Activated CD8-positive, alpha-beta memory T cell treated with anti-CD3 and anti-CD28 coated beads, Interleukin-2, amount 50 U/mL, for 24 hours (primary cell): ENCODE results near the gene CRY1.

Source experiments
- DNase-seq: peaks from one replicate; pipeline ENCODE4 v3.0.0-alpha.2; 2020; ENCODE audit errors: extremely low read depth

The CRY1 gene

DNA sequence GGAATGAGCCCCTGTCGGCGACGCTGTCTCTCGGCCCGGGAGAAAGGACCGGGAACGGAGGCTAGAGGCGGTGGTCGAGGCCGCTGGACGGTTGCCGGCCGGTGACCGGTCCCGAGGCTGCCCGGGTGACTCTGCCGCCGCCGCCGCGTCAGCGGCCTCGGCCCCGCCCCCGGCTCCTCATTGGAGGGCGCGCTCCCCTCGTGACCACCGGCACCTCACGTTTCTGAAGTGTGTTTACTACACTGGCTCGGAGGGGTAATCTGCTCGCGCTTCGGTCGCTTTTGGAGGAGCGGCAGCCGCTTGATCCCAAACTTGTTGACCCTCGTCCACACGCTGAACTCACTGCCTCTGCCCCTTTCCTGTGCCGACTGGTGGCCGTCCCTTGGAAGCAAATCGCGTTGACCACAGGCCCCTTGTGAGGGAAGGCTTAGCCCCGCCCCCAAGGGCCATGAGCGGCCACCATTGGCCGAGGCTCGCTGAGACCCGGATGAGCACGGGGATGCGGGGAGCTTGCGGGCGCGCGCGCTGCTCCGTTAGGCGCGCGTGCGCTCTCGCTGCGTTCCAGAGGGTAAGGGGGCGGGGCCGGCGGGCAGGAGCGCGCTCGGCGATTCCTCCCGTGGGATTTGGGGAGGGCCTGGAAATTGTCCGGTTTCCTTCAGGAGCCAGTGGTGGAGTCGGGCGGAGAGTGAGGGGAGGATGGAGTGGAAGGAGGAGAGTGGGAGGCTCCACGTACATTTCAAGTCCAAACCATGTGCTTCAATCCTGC, at the start of gene CRY1:
CRY1 (minus strand) TSS at position 133 of the 766 bp plus-strand sequence. CDS start 588 bp downstream, outside the sequence.
- DNase-seq: peak; percentile 84

DNA sequence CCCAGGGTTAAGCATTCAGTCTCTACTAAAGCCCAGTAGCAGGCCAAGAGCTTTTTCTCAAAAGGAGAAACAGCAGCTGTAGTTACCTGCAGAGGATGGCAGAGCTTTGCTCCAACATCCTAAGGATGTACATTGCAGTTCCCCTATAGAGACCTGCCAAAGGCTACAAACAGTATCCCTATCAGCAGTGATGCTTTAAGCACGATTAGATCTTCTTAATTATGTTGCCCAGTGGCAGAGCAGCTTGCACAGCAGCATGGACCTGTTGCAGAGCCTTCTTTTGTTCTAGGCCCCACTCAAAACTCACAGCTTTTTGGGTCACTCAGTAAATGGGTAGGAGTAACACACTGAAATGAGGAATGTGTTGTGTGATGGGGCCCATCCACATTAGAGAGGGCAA, 46.4 kb upstream of the CRY1 start:
- DNase-seq: no peak

DNA sequence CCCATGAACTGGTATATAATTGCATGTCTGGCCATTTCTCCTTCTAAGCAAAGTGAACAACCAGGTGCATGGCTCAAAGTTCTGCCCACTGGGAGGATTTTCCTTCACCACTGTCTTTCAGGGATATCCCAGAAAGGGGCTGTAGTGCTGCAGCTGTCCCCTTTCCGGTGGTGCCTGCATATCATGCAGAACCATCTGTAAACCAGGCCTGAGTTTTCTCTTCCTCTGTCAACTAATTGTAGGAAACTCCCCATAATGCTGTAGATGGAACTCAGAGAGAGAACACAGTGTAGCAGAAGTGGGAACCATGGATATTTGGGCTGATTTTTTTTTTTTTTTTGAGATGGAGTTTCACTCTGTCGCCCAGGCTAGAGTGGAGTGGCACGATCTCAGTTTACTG, 45.6 kb upstream of the CRY1 start:
- no peak for DNase-seq

DNA sequence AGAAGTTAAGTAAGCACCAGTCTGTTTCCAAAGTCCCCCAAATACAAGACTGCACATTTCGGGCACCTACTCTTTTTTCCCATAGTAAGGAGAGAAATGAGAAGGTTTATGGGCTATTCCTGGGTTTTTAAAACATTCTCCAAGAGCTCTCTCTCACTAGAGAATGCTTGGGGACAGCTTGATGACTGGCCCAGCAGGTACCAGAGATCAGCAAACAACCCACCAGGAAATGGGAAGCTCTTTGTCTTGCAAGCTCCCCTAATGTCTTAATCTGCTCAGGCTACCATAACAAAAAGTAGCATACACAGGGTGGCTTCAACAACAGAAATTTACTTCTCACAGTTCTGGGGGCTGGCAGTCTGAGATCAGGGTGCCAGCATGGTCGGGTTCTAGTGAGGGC, 41.8 kb upstream of the CRY1 start:
- DNase-seq: no peak

DNA sequence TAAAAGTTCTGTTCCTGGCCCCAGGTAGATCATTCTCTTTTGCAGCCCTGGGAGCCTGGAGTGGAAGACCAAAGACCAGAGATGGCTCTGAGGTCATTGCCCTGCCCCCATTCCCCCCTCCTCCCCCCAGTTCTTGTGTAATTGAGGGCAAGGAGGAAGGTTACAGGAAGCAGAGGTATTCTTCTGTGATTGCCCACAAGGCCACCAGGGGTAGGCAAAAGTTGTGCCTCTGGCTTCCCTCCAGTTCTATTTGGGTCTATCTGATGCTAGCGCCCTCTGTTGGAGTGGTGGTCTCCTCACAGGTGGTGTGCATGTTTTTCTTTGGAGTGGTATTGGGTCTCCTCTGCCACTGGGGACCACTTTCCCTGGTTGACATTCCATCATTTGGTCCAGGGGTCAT, 41.2 kb upstream of the CRY1 start:
- no peak for DNase-seq

DNA sequence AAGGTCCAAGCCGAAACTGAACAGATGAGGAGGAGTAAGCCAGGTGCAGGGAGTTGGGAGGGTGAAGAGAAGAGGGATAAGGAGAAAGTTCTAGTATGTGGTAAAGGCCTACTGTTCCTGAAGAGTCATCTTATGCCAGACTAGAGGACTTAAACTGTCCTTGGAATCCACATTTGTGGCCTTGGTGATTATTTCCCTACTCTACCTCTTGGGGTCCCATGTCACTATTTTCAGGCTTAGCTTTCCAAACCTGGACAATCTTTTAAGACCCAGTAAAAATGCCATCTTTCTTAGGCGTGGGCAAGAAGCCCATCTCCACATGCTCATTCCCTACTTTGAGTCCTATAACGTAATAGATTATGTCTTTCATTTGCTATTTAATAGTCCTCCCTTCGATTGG, 40.1 kb upstream of the CRY1 start:
- DNase-seq: no peak

DNA sequence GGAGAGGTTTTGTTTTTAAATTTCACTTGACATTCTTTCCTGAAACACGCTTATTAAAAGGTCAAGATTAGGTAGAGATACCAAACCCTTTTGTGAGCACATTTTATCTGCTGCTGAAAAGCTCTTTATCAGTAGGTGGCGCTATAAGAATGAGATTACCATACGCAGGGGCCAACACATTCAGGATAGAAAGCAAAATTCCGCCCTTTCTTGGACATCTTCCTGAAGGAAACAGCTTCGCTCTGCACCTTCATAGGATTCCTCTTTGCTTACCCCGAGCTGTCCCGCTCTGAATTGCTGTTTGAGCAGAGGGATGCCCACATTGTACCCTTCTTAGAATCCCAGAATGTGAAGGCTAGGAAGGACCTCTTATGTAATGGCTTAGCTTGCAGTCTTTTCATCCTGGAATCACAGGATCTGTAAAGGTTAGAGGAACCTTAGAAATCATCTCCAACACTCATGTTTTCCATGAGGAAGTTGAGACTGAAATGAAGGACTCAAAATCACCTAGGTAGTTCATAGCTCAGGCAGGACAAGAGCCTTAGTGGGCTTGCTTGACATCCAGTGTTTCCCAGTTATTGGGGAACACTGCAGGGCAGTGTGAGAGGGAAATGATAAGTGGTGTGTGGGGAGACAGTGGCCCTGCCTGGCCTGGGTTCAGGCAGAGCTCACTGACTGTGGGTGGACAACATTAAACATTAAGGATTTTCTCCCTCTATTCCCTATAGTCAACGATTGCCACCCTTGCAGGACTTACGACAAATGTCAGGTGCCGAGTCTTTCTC, 38.7 kb upstream of the CRY1 start:
- no peak for DNase-seq

DNA sequence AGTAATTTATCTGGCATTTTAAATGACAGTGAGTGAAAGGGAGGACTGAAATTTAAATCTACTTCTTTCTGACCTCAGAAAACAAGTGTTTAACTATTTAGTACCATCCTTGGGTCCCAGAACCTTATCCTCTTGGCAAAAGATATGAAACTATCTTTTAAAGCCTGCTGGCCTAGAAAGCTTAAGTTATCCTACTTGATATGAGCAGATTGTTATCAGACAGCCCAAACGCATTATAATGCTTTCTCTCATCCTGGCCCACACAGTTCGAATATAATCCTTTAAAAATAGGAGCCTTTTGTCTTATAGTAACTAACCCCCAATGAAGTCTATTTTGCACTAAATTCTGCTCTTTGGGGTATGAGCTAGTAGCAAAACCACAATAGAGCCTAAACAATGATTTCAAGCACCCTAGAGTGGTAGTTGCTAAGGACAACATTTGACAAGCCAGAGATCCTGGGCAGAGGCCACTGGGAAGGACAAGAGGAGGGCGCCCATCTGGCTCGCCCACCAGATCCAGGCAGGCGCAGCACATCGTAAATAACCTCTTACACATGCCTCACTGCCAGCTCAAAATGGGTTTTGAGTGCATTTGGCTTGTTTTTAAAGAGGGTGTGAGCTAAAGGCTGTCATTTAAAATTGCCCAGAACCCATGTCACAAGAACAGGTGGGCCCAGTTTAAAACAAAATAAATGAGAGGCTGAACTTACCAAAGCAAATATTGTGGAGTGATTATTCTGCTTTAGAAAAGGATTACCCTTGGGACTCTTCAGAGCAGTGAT, 37.7 kb upstream of the CRY1 start:
- no peak for DNase-seq

DNA sequence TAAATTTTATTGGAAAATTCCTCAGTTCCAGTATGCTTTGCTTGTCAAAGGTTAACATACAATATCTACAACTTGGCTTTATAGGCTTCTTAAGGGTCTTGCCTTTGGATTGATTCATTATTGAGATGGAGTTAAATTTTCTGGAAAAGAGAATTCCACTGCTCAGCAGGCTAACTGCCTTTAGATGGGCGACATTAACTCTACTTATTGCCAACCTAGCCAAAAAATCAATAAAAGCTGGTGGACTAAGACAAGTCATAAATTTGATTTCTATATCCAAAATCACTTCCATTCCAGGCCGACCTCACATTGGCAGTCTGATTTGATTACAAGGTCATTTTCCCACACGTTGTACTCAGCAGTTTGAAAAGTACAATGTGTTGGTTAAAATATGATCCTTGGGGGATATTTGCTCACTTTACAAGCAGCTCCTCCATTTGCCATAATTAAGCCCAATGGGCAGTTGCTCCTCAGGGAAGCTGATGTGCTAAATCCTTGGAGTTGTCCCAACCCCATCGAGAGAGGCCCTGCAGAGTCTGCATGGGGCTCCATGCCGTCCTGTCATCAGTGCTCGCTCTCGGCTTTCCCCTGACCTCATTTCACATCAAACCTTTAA, 36.1 kb upstream of the CRY1 start:
- no peak for DNase-seq

DNA sequence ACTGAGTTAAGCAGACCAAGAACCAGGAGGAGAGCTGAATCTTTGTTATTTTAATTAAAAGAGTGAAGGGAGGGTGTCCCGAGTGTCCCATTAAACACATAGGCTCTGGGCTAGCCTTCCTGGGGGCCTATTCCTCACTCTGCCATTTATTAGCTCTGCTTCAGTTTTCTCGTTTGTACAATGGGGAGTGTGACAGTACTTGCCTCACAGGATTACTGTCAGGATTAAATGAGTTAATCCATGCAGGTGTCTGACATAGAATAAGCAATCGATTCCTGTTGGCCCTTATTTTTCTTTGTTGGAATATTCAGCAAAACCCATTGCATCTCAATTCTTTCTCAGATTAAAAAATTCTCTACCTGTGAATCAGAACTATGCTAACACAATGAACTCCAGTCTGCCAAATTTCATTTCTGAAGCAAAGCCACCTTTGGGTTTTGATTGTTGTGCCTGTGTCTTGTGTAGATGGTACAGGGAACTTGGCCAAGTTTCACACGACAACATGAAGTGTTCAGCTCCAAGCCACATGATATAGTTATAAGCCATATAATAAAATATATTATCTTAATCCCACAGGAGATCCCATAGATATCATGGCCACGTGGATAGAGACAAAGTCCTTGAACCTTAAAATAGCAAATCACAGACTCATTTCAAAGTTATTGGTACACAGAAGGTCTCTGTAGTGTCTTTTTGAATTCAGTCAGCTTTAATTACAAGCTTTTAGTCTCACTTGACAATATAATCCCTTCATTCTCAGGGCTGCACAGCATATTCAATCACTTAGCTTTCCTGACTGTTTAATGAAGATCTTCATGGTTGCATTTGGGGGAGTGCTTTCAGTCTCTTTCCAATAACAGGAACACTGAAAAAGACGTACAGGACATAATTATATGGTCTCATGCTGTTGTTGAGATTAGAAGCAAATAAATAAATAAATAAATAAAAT, 34.4 kb upstream of the CRY1 start:
- no peak for DNase-seq

DNA sequence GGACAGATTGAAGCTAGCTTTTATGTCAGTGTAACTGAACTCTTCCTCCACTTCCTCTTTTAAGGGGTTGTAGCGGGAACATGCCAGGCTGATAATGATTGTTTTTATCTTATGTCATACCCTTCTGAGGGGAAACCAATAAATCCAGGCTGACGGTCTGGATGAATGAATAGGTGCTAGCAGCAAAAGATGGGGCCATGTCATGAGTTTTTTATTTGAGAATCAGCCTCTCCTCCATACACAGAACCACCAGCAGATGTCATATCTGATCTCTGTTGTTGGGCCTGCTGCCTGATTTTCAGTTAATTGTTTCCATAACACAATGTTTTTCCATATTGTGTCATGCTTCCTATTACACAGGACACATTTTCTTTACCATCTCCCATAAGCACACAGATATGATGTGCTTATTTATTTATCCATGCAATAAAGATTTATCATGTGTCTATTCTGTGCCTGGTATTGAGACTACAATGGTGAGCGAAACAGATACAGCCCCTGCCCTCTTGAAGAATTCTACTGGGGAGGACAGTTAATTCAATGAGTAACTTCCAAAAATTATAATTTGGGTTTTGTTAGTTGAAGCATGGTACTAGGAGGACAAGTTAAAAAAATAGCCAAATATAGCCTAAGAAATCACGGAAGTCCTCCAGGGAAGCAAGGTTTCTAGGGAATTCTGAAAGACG, 33.6 kb upstream of the CRY1 start:
- no peak for DNase-seq

DNA sequence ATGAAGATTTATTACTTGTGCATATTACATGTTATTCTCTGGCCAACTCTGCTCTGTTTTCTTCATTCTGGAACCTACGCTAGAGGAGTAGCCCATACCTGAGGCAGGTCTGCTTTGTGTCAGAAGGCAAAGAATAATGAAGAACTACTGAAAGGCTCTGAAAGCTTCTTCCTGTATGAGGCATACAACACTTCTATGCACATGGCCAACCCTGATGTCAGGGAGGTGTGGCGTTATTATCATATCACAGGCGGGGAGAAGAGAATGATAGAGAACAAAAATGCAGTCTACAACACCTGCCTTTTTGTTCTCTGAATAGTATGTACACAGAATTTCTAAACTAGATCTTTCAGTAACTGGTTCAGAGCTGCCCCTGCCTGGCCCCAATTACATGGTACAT, 32.5 kb upstream of the CRY1 start:
- DNase-seq: no peak

DNA sequence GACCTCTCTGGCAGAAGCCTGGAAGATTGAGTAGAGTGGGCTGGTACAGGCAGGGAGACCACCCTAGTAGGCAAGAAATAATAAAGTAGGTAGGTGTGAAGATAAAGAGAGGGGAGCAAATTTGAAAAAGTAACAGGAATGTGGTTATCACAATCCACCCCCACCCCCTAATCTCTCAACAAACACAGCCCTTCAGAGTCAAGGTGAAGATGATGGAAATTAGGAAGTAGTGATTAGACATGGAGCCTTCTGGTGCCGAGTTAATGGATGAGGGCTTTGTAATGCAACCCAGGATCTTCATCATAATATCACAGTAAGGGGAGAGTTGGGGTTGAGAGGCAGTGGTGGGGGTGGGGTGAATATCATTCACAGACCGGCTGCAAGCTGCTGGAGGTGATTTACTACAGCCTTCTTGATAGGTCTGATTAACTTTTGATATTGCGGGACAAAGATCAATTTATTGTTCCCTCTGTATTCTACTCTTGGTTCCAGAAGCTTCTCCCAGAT, 29.2 kb upstream of the CRY1 start:
- DNase-seq: no peak

DNA sequence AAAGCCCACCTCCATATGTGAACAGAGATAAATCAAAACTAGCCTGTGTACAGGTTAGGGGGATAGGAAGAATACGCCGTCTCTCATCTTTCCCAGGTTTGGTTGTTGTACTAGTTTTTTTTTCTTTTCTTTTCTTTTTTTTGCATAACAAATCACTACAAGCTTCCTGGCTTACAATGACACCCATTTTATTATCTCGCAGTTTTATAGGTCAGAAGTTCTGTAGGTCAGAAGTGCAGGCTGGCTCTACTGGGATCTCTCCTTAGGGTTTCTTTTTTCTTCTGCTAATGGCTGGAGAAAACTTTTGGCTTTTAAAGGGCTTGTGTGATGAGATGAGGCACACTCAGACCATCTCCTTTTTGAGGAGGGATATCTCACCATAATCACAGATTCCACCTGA, 25.7 kb upstream of the CRY1 start:
- DNase-seq: no peak

DNA sequence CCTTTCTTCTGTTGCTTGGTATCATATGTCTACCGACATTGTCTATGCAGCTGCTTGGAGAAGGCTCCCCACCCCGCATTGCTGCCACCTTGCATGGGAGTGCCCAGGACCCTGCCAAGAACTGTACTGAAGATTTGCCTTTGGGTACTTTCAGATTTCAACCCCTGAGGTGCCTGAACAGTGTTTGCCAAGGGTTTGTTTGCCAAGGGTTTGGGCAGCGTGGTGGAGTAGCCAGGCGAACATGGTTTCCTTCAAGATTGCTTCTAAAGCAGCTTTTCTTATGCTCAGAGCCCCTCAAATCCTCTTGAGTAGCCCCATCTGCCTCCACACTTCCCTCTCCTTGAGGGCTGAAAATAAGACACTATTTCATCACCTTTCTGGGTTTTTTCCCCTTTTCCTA, 25.3 kb upstream of the CRY1 start:
- DNase-seq: no peak

DNA sequence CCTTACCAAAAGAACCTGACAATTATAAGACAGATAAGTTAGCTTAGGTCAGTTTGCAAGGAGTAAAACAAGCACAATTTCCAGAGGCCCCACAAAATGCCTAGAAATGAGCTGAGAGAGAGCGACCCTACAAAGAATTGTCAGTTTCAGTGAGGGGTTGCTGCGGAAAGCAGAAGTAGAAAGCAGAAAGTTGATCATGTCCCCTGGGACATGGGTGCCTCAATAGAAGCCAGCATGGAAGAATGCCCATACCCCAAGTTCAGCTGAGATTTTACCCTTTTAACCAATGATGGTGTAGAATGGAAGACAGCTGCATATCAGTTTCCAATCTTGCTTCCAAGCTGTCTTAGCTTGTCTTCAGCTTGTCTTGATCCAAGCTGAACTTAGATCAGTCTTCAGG, 21.8 kb upstream of the CRY1 start:
- DNase-seq: no peak

DNA sequence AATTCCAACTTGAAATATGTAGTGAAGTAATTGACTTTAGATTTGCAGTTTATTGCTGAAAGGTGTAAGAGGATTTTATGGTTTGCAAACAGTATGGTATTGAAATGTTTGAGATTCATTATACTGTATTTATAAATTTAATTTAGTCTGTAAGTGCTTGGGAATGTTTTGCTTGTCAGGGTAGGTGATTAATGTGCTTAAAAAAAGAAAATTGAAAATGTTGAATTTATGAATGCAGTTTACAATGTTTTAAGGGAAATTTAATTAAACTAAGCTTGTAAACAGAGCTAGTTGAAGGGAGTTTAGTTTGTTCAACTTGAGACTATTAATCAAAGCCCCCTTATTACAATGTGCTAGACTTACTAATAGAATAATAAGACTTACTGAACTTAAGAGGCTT, 18.0 kb upstream of the CRY1 start:
- no peak for DNase-seq

DNA sequence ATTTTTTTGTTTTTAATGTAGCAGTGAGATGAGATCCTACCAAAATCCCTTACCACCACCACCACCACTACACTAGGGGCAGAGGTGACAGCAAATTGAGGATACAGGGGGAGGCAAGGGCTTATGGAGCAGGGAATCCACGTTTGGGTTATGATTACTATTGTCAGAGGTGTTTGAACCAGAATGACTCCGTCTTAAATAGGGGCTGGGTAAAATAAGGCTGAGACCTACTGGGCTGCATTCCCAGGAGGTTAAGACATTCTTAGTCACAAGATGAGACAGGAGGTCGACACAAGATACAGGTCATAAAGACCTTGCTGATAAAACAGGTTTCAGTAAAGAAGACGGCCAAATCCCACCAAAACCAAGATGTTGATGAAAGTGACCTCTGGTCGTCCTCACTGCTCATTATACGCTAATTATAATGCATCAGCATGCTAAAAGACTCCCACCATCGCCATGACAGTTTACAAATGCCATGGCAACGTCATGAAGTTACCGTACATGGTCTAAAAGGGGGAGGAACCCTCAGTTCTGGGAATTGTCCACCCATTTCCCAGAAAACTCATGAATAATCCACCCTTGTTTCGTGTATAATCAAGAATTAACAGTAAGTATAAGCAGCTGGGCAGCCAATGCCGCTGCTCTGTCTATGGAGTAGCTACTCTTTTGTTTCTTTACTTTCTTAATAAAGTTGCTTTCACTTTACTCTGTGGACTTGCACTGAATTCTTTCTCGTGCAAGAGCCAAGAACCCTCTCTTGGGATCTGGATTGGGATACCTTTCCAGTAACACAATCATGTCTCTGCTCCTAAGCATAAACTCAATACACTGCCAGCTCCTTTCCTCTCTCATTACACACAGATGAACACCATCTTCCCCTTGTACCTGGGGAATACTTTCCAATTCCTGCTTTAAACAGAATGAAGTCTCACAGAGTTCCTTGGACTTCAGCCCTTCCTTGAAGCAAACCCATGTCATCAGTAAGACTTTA, 16.7 kb upstream of the CRY1 start:
- DNase-seq: no peak

DNA sequence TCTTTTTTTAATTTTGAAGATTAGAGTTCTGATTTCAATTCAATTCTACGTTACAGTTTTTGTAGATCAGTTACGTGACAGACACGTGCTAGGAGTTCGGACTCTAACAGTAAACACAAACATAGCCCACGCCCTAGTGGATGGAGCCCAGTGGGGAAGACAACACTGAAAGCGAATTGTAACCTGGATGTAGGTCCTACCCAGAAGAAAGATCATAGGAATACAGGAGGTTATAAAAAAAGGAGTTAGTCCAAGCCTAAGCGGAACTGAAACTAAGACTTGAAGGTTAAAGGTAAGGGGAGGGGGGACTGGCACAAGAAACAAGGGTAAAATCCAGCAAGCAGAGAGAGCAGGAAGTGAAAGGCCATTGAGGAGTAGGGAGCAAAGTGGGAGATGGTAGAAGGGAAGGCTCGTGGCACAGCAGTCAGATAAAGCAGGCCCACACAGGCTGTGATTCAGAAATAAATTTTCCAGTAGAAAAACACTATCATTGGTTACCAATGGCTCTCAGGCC, 15.7 kb upstream of the CRY1 start:
- no peak for DNase-seq
